Right lobe of liver (tissue), 6 donors: ENCODE data around the gene RPGRIP1. TPM values are rescaled to one million over a fixed set of nuclear protein-coding genes. Genes with fewer than 3 reads are reported as not detected.
"Not testable (repeated sequence)": the region's sequence is repeated elsewhere in the genome, so short reads cannot be mapped to it uniquely, and the experiment has no call there.

ENCODE experiments used
- ATAC-seq, 4 donors: fragments of 200-7000 bp; cut with Tn5 transposase; one replicate each; pipeline ENCODE4 v1.9.1; 2020; ENCODE audit warnings: mild to moderate bottlenecking in 4 of 4, moderate library complexity in 4 of 4
- DNase-seq, 3 donors: peaks; one replicate each; pipeline ENCODE4 v3.0.0-alpha.2; 2020
- H3K27ac ChIP-seq, 3 donors: fragments of 200-600 bp; one replicate each; pipeline ENCODE4 v1.8.0; 2022
- H3K27me3 ChIP-seq, 2 donors: fragments of 200-600 bp; one replicate each; pipeline ENCODE4 v1.8.0; 2022
- H3K36me3 ChIP-seq, 4 donors: fragments of 200-600 bp; sonication (generic) in 1 of 4; one replicate each; pipeline versions ENCODE4 v1.5.1 to v1.8.0; 2017 to 2022; ENCODE audit warnings: control low read depth in 1 of 4
- H3K4me1 ChIP-seq, 4 donors: fragments of 200-600 bp; sonication (generic) in 1 of 4; one replicate each; pipeline versions ENCODE4 v1.5.1 to v1.8.0; 2017 to 2022; ENCODE audit warnings: control low read depth in 1 of 4
- H3K4me3 ChIP-seq, 3 donors: fragments of 200-600 bp; one replicate each; pipeline ENCODE4 v1.8.0; 2022
- H3K9me3 ChIP-seq, 4 donors: fragments of 200-600 bp; sonication (generic) in 1 of 4; one replicate each; pipeline versions ENCODE4 v1.5.1 to v1.8.0; 2017 to 2022; ENCODE audit warnings: control low read depth in 1 of 4
- CTCF ChIP-seq, 4 donors: fragments of 200-600 bp in 3 of 4; fragments of 450-650 bp in 1 of 4; IDR thresholded peaks; one replicate each; pipeline versions ENCODE4 v1.5.1 to v1.8.0; 2016 to 2022; ENCODE audit warnings: antibody characterized with exemption in 4 of 4, mild to moderate bottlenecking in 2 of 4
- POLR2A ChIP-seq: fragments of 450-650 bp; IDR thresholded peaks from one replicate; pipeline ENCODE4 v1.6.1; 2017; ENCODE audit warnings: antibody characterized with exemption, mild to moderate bottlenecking
- WGBS: methylation state at CpG from one replicate; pipeline ENCODE4 v1.1.6; 2018; ENCODE audit warnings: low coverage, low lambda C conversion rate; ENCODE audit not compliant: insufficient coverage; ENCODE audit errors: missing lambda C conversion rate; 5-methylcytosine and 5-hydroxymethylcytosine counted together
- intact Hi-C, 2 donors: fragments of 100-400 bp; cut with DNase I; formaldehyde crosslinking; loops; one replicate each; pipeline versions ENCODE4 v1.11.2 to v1.14.1; 2022
- total RNA-seq, 6 experiments: library from RNA; depleted of rRNA in 2 of 6; stranded (reverse); fragments of >200 nt in 2 of 6; fragmentation: NEBNext Ultra II Directional in 3 of 6; extraction: Animal tissue kit (Norgen Biotek cat#: 25700) in 3 of 6; gene quantifications; one replicate each; pipeline versions ENCODE4 v1.1.0 to v1.2.4, GENCODE V29; 2016 to 2023
- donor health status: DM: no; HTN: yes; CAD: no.
- donor health status: DM: no; HTN: no; CAD: no.
- donor health status: DM: no; HTN: no; CAD: no.
- donor health status: DM: no; HTN: yes; CAD: no.
- donor health status: DM: no; HTN: yes; CAD: no.

The RPGRIP1 gene
- total RNA-seq, 6 experiments from 2014 or later = 0.22 to 1.8 (median 1.0) TPM

GRCh38 chr14:21275261-21275858 is 4.5 kb upstream of the RPGRIP1 start:
- TF ChIP-seq POLR2A = no peak
- no peak for TF ChIP-seq CTCF (IDR thresholded peaks at IDR 0.05)

GRCh38 chr14:21278632-21279031 is 1.3 kb upstream of the RPGRIP1 start:
- intact Hi-C loops = no loop called here
- Histone ChIP-seq H3K4me1 (no peaks in the 10 kb centered on the region), H3K27ac (no peak overlapping the region), H3K27me3 (no peaks in the 10 kb centered on the region), H3K36me3 (no peaks in the 10 kb centered on the region), H3K9me3 (no peaks in the 10 kb centered on the region), H3K4me3 (no peak overlapping the region)
- TF ChIP-seq CTCF (IDR thresholded peaks at IDR 0.05) (no peak), POLR2A (no peak)
- DNase-seq (no peak), ATAC-seq (no peak)
- WGBS = 76% methylated on average over 3 of the region's 4 CpGs

More at GRCh38 chr14:21275261-21275858, 4.5 kb upstream of the RPGRIP1 start:
- DNase-seq (no peak), ATAC-seq (no peak)
- Histone ChIP-seq H3K9me3 (no peaks in the 10 kb centered on the region), H3K4me3 (no peak overlapping the region), H3K27me3 (no peaks in the 10 kb centered on the region), H3K27ac (no peak overlapping the region), H3K36me3 (no peaks in the 10 kb centered on the region), H3K4me1 (no peaks in the 10 kb centered on the region)
- intact Hi-C loops = no loop called here
- 88% methylated on average over 7 of the region's 9 CpGs for WGBS

- DNase-seq, ATAC-seq, H3K27me3 ChIP-seq, H3K27ac ChIP-seq, H3K9me3 ChIP-seq, intact Hi-C loops, H3K4me1 ChIP-seq, H3K4me3 ChIP-seq, H3K36me3 ChIP-seq: not testable (repeated sequence)
- 70% methylated on average over 6 of the region's 8 CpGs for WGBS
Measured at GRCh38 chr14:21281917-21282316, 2.0 kb downstream of the RPGRIP1 start.

GRCh38 chr14:21286516-21286915 is 6.6 kb downstream of the RPGRIP1 start:
- H3K27me3 ChIP-seq, H3K27ac ChIP-seq, H3K36me3 ChIP-seq, ATAC-seq, intact Hi-C loops, DNase-seq, H3K4me1 ChIP-seq, H3K4me3 ChIP-seq, H3K9me3 ChIP-seq: not testable (repeated sequence)
- WGBS = 94% methylated on average over 2 of the region's 2 CpGs

GRCh38 chr14:21287168-21287567 is 7.3 kb downstream of the RPGRIP1 start:
- Histone ChIP-seq H3K36me3 (no peaks in the 10 kb centered on the region), H3K27ac (no peak overlapping the region), H3K27me3 (no peaks in the 10 kb centered on the region), H3K9me3 (no peaks in the 10 kb centered on the region), H3K4me1 (no peaks in the 10 kb centered on the region), H3K4me3 (no peak overlapping the region)
- DNase-seq (no peak), ATAC-seq (no peak)
- intact Hi-C loops = no loop called here
- WGBS = 74% methylated on average over 4 of the region's 6 CpGs
- TF ChIP-seq CTCF (IDR thresholded peaks at IDR 0.05) (no peak), POLR2A (no peak)

GRCh38 chr14:21294026-21294425 is 14.1 kb downstream of the RPGRIP1 start:
- ATAC-seq, DNase-seq: not testable (repeated sequence)

More at GRCh38 chr14:21294026-21294425, 14.1 kb downstream of the RPGRIP1 start:
- H3K27me3 ChIP-seq, H3K4me1 ChIP-seq, intact Hi-C loops, H3K9me3 ChIP-seq, H3K36me3 ChIP-seq, H3K27ac ChIP-seq, H3K4me3 ChIP-seq: not testable (repeated sequence)
- WGBS = 76% methylated on average over 8 of the region's 8 CpGs
